SU-DHL-6 (cell line): ENCODE measurements around the gene TMPRSS12.
"Not testable (repeated sequence)": the region's sequence is repeated elsewhere in the genome, so short reads cannot be mapped to it uniquely, and the experiment has no call there.

Experiments
- EZH2phosphoT487 ChIP-seq: fragments of 200-600 bp; sonication (generic), shearing (Covaris generic); conservative IDR thresholded peaks from 2 replicates; pipeline ENCODE4 v1.6.1; 2018; ENCODE audit warnings: mild to moderate bottlenecking, antibody characterized with exemption, low read length, moderate library complexity, mixed read lengths
- TF ChIP-seq, protein P1 (sequence below): fragments of 200-600 bp; sonication (generic); IDR thresholded peaks from one replicate; pipeline ENCODE4 v1.5.1; 2017; ENCODE audit warnings: antibody characterized with exemption, mild to moderate bottlenecking, low read length, moderate library complexity; ENCODE audit not compliant: insufficient read depth, poor library complexity, severe bottlenecking

DNA sequence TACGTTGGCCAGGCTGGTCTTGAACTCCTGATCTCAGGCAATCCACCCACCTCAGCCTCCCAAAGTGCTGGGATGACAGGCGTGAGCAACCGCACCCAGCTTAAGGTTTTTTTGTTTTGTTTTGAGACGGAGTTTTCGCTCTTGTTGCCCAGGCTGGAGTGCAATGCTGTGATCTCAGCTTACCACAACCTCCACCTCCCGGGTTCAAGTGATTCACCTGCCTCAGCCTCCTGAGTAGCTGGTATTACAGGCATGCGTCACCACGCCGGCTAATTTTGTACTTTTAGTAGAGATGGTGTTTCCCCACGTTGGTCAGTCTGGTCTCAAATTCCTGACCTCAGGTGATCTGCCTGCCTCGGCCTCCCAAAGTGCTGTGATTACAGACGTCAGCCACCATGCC lies 87.8 kb downstream of the TMPRSS12 start:
- TF ChIP-seq, protein P1, sequence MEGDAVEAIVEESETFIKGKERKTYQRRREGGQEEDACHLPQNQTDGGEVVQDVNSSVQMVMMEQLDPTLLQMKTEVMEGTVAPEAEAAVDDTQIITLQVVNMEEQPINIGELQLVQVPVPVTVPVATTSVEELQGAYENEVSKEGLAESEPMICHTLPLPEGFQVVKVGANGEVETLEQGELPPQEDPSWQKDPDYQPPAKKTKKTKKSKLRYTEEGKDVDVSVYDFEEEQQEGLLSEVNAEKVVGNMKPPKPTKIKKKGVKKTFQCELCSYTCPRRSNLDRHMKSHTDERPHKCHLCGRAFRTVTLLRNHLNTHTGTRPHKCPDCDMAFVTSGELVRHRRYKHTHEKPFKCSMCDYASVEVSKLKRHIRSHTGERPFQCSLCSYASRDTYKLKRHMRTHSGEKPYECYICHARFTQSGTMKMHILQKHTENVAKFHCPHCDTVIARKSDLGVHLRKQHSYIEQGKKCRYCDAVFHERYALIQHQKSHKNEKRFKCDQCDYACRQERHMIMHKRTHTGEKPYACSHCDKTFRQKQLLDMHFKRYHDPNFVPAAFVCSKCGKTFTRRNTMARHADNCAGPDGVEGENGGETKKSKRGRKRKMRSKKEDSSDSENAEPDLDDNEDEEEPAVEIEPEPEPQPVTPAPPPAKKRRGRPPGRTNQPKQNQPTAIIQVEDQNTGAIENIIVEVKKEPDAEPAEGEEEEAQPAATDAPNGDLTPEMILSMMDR: not testable (repeated sequence)
- TF ChIP-seq EZH2phosphoT487: not testable (repeated sequence)
